Right ventricle myocardium superior (tissue), 1 donor: ENCODE data around the gene MRTFB. TPM values are rescaled to one million over a fixed set of nuclear protein-coding genes. Genes with fewer than 3 reads are reported as not detected.

ENCODE experiments used
- ATAC-seq: fragments of 200-7000 bp; cut with Tn5 transposase; one replicate; pipeline ENCODE4 v1.9.1; 2020; ENCODE audit warnings: mild to moderate bottlenecking; ENCODE audit not compliant: poor library complexity
- DNase-seq: peaks from one replicate; pipeline ENCODE4 v3.0.0-alpha.2; 2020
- intact Hi-C: fragments of 100-400 bp; cut with DNase I; formaldehyde crosslinking; loops from one replicate; pipeline ENCODE4 v1.11.2; 2022
- total RNA-seq: library from RNA; stranded (reverse); fragmentation: NEBNext Ultra II Directional; extraction: Animal tissue kit (Norgen Biotek cat#: 25700); gene quantifications from one replicate; pipeline ENCODE4 v1.2.1, GENCODE V29; 2021
- donor health status: DM: no; HTN: yes; CAD: no; lungs with severe emphysema.

MRTFB gene
- total RNA-seq, 1 donor from 2014 or later = 22.1 TPM

DNA sequence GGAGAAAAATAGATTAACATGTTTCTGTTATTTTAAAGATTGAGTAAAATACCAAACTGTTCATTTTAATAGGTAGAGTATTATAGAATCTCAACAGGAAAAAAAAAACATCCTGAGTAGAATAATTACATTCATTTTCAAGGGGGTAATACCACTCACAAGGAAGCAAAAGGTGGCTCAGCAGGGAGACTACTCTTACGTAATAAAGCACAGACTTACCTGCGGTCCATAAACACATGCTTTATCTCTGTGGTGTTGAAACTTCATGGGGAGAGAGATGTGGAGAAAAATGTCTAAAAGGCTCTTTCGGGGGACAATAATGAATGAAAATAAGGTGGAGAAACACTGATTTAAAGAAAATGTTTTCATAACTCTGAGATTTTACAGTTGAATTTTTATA, 171.7 kb downstream of the MRTFB start:
- intact Hi-C loops = loop anchor here (10.0 kb wide), 1 partner anchor 318 kb away; the partner anchor contains the start of gene ERCC4
- ATAC-seq = no peak

DNA sequence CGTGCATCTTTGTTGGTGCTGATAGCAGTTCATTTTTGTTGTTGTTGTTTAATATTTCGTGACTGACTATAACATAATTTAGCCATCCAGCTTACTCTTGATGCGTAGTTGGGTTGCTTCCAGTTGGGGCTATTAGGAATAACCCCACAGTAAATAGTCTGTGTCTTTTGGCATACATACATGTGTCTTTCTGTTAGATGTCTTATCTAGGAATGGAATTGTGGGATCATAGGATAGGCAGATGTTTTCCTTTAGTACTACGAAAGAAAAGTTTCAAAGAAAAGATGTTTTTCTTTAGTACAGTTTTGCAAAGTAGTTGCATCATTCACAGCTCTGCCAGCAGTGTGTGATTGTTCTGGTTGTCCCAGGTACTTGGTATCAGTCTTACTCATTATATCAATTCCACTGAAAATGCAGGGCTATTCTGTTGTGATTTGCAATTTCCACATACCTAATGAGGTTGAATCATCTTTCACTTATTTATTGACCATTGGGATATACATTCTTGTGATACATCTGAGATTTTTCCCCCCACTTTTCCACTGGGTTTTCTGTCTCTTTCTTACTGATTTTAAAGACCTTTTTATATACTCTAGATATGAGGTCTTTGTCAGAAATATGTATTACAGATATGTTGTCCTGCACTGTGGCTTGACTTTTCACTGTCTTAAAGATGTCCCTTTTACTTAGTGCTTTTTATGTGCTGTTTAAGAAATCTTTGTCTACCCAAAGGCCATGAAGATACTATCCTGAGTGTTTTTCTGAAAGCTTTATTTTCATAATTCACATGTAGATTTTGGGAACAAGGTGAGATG, 173.3 kb downstream of the MRTFB start:
- ATAC-seq (no peak), DNase-seq (no peak)
- intact Hi-C loops = loop anchor here (10.0 kb wide), 1 partner anchor 320 kb away; the partner anchor contains the start of gene ERCC4

More for the DNA sequence above, 171.7 kb downstream of the MRTFB start:
- DNase-seq = no peak

DNA sequence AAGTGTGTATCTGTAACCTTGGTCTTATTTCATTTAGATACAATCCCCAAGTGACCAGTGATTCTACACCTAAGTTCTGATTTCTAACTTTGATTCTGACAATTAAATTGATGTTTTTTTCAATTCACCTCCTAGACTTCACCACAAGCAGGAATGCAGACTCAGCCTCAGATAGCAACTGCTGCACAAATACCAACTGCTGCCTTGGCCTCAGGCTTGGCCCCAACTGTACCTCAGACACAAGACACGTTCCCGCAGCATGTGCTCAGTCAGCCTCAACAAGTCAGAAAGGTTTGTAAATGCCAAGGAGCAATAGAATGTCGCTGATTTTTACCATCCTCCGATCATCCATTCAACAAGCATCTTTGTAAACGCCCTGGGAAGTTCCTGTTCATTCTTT, 177.7 kb downstream of the MRTFB start:
- ATAC-seq = no peak

DNA sequence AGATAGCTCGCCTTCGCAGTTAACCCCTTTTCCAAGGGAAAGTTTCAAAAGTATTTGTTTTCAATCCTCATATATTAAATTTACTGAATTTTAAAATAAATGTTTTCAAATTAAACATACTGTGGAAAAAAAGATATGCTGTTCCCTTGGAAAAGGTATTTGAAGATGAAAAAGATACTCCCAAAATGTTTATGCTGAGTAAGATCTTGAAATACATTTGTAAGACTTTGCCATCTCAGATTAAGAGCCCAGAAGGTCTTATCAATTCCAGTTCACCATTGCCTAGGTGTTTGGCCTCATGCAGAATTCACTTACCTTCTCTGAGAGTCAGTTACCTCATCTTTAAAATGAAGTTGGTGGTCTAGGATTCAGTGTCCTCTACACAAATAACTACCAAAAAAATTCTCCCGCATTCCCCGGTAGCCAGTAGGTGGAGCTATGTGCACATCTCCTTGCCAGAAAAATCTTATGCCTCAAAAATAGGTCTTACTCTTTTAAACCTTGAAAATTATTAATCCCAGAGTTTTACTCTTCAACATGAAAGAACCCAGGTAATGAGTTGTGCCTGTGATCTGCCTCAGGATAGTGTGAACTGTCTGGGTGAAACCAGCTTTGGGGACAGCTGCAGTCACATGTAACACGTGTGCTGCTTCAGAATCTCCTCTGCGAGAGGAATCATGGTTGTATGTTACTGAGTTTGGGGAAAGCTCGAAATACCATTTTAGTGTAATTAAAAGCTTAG, 178.3 kb downstream of the MRTFB start:
- DNase-seq (no peak), ATAC-seq (peak; percentile 45)
- intact Hi-C loops = loop anchor here (10.0 kb wide), 1 partner anchor 325 kb away; the partner anchor contains the start of gene ERCC4

More for the DNA sequence above, 177.7 kb downstream of the MRTFB start:
- intact Hi-C loops = loop anchor here (10.0 kb wide), 1 partner anchor 324 kb away; the partner anchor contains the start of gene ERCC4
- no peak for DNase-seq

DNA sequence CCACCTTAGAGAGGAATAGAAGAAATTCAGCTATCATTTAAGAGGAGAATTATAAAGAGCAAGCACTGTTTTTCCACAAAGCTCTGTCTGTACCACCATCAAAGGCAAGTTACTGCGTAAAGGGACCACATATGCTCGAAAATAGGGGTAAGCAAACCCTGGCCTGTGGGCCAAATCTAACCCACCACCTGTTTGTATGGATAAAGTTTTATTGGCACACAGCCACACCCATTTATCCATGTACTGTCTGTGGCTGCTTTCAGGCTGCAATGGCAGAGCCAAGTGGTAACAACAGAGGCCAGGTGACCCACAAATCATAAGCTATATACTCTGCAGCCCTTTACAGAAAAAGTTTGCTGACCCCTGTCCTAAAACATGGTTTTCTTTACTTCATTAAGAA, 180.3 kb downstream of the MRTFB start:
- DNase-seq (no peak), ATAC-seq (no peak)
- intact Hi-C loops = no loop called here

DNA sequence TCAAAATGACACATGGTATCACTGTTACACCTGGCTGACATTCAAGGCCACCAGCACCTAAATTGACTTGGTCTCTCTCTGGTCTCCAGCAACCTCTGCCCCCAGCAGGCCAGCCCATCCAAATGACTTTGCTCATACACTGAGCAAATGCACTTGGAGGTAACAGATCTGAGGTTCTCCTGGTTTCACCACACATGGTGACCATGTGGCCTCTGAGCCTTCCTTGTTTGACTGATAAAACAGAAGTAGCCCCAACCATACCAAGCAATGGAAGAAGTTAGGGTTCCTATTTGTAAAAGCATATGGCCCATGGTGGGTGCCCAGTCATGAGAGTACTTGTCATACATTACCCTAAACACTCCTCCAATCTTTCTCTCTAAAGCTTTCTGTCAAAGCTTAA, 181.7 kb downstream of the MRTFB start:
- ATAC-seq = no peak
- no peak for DNase-seq
- intact Hi-C loops = no loop called here

DNA sequence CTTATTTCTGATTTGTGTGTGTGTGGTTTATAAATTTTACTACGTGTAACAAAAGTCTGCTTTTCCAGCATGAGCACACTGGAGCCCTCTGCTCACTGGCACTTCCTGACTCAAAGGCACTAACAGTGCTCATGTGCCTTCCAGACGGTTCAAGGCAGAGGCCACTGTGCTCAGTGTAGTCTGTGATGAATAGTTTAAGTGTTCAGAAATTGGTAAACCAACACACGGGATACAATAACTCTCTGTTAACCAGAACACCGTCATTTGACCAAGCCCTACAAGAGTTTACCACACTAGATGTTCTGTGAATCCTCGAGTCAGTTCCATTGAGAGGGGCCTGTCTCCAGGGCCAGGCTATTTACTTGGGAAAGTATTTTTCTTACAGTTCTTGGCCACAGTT, 191.9 kb downstream of the MRTFB start:
- DNase-seq = no peak
- intact Hi-C loops = loop anchor here (10.0 kb wide), 1 partner anchor 332 kb away; no protein-coding TSS in a partner anchor
- ATAC-seq = no peak

DNA sequence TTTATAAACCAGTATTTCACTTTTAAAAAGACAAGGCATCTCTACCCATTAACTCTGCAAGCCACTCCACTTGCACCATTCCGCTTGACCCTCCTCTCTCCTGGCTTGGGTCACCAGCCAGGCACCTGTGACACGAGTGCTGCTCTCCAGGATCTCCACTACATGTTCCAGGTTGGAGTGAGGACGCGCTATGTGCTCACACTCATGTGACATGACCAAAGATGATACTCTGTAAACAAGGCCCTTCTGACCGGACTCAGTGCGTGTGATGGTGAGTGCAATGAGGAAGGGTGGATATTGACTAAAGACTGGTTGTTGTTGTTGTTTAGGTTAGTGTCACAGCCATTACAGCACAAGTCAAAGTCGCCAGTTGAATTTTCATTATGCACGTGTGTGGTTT, 192.7 kb downstream of the MRTFB start:
- intact Hi-C loops = loop anchor here (10.0 kb wide), 1 partner anchor 331 kb away; no protein-coding TSS in a partner anchor
- DNase-seq = no peak
- ATAC-seq = no peak

DNA sequence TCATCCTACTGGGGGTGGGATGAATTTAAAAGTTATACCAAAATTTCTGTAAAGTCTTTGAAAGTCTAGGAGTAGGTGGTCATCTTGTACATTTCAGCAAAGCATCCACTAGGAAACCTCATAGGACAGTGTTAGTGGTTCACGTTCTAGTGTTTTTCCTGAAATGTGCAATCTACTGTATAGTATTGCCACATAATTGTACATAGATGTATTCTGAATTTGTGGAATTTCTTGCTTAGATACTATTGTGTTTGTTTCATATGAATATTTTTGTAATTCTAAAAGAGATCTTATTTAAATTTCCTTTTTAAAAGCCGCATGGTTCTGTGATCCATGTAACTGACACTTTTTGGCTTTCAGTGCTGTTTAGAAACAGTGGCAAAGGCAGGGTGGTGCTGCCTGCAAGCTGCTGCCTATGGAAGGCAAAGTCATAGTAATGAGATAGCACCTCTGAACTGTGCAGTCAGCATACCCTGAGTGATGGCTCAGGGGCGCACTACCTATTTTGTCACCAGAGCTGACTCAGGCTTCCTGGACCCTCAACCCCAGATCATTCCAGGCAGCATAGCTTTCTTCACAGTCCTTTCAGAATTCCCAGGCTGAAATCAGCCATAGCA, 193.3 kb downstream of the MRTFB start:
- intact Hi-C loops = loop anchor here (10.0 kb wide), 1 partner anchor 330 kb away; no protein-coding TSS in a partner anchor
- ATAC-seq = no peak
- no peak for DNase-seq

DNA sequence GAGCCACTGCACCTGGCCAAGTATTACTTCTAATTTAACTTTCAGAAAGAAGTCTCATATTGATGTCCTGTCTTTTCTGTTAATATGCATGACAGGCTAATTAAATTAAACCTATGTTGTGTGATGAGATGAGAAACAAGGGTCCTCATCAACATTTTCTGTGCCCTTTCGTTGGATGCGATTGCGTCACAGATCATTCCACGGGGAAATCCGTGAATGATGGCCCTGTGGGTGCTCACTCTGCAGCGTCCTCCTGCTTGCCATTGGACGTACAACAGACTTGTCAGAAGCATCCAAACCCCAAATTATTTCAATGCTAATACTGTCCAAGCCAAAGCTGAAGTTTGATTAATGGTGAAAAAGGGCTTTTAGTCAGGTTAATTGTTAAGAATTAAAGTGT, 197.0 kb downstream of the MRTFB start:
- intact Hi-C loops = loop anchor here (10.0 kb wide), 1 partner anchor 327 kb away; no protein-coding TSS in a partner anchor
- ATAC-seq (no peak), DNase-seq (no peak)

DNA sequence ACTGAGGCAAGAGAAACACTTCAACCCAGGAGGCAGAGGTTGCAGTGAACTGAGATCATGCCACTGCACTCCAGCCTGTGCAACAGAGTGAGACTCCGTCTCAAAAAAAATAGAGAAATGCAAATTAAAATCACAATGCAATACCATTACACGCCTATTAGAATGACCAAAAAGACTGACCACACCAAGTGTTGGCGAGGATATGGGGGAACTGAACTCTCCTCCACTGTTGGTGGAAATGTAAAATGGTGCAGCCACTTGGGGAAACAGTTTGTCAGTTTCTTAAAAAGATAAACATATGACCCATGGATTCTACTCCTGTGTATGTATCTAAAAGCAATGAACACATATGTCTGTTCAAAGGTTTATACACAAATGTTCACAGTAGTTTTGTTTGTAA, 204.8 kb downstream of the MRTFB start:
- intact Hi-C loops = no loop called here
- DNase-seq (no peak), ATAC-seq (no peak)

DNA sequence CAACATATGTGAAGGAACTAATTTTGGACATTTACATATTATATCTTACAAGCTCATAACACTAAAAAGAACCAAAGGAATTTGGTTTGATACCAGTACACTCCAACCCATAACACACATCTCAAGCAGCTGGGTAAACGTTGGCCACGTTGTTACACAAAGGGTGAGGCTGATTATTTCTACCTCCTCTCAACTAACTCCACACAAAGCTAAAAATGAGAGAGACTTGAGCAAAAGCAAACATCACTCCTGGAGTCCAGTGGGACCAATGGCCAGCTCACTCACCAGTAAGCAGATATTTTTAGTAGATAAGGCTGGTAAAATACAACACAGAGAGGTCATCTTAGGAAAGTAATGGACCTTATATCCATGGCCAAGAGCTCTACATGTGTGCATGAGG, 207.6 kb downstream of the MRTFB start:
- ATAC-seq (no peak), DNase-seq (no peak)
- intact Hi-C loops = no loop called here

DNA sequence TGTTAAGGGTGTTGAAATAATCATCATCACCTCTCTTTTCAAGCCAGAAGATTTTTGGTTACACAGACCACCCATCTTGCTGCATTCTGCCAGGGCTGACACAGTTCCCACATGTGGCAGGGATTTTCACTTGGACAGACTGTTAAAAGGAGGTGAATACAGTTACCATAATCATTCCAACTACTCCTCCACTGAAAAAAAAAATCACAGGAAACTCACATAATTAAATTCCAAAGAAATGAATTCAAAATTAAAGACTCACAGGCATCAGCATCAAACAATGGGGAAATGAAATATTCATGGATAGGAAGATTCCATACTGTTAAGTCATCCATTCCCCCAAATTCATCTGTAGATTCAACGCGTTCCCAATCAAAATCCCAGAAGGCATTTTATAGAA, 209.4 kb downstream of the MRTFB start:
- ATAC-seq = no peak
- no peak for DNase-seq
- intact Hi-C loops = loop anchor here (10.0 kb wide), 1 partner anchor 356 kb away; the partner anchor contains the start of gene ERCC4

DNA sequence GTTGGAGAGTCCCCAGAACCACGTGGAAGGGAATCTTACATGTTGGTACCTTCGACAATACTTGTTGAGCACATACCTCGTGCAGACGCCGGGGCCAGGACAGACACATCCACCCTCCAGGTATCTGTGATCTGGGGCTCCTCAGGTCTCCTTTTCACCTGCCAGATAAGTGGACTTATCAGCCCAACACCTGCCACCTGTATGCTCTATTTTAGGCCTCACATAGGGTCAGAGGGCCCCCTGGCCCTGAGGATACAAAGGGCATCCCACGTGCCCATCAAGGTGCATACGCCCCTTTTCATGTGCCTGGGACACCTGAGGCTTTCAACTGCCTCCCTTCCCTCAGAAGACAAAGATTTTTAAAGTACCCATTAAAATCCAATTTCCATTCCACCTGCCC, 212.7 kb downstream of the MRTFB start:
- DNase-seq (no peak), ATAC-seq (no peak)
- intact Hi-C loops = loop anchor here (10.0 kb wide), 1 partner anchor 359 kb away; the partner anchor contains the start of gene ERCC4

DNA sequence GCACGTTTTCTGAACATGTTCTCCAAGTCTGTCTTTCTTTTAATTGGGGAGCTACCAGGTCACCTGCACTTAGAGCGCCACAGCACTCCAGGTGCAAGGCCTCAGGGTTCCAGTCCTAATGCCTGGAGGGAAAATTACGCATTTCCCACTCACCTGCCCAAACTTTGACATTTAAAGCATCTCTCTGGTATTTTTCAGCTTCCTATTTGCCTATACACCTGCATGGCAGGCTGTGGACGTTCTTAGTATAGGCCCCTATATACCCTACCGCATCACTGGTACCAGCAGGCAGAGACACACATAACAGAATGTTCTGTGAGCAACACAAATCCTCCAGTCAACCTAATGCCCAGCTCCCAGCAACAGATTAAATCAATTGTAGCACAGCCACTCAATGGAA, 213.3 kb downstream of the MRTFB start:
- ATAC-seq = no peak
- DNase-seq = no peak
- intact Hi-C loops = loop anchor here (10.0 kb wide), 1 partner anchor 360 kb away; the partner anchor contains the start of gene ERCC4

DNA sequence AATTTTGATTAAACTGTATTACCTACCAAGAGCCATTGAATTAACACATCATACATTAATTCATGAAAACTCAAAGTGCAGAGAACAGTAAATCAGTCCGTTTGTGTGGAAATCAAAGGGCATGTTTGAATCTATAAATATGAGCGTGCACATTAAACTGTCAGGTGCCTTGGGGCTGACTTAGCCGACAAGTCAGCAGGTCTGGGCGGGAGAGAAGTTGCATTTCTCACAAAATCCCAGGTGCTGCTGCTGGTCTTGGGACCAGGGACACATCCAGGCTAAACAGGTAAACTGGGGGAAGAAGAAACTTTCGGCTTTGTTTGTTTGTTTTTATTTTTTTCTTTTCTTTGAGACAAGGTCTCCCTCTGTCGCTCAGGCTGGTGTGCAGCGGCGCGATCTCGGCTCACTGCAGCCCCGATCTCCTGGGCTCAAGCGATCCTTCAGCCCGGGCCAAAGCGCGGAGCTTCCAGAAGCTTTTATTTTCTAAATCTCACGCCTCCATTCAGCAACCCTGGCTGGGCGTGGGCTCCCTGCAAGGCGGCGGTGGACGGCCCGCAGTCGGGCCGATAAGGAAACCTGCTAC, 213.9 kb downstream of the MRTFB start:
- peak; percentile 71 for ATAC-seq
- intact Hi-C loops = loop anchor here (10.0 kb wide), 1 partner anchor 360 kb away; the partner anchor contains the start of gene ERCC4
- no peak for DNase-seq

DNA sequence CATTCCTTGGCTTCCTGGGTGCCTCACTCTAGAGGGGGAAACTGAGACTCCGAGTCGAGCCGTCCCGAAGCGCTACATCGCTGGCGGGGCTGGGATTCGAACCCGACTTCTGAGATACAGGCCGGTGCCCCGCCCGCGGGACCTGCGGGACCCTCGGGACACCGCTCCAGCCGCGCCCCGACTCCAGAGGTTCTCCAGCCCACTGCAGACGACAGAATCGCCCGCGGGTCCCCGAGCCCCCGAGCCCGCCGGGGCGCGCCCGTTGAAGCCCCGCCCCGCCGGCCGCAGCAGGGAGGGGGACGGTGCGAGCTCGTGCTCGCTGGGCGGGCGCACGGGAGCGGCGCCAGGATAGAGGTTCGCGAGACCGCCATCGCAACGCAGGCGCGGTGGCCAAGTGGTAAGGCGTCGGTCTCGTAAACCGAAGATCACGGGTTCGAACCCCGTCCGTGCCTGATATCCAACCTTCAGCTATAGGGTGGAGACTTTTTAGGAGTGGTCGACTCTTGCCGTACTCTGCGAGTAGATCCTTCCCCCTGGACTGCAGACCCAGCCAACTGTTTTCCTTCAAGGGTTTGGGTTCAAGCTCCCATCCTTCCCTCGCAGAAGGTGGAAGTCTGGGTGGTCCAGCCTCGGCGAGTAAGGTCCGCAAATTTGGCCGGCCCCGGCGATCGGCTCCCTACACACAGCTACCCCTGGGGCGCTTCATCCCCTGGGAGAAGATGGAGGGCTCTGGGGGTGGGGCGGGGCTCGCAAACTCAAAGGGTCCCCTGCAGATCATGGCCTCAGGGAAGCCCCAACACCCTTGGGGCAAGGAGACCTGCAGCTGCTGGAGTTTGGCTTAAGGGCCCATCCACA, 214.6 kb downstream of the MRTFB start:
- DNase-seq = peak; percentile 96
- intact Hi-C loops = loop anchor here (10.0 kb wide), 1 partner anchor 361 kb away; the partner anchor contains the start of gene ERCC4
- peak; percentile 95 for ATAC-seq
